ENCODE measurements around the gene C1orf116.

GRCh38 chr1:207021139-207021861 lies 11.3 kb downstream of the C1orf116 start:
- TF ChIP-seq SMC3 (conservative IDR thresholded peaks at IDR 0.05; ENCODE audit: poor library complexity) (no peak), CTCF (IDR thresholded peaks at IDR 0.05; ENCODE audit: poor library complexity, severe bottlenecking) (no peak), EZH2 (IDR thresholded peaks at IDR 0.05; ENCODE audit: borderline replicate concordance, insufficient read depth, low read length, poor library complexity, severe bottlenecking) (no peak), RAD21 (conservative IDR thresholded peaks at IDR 0.05) (no peak), POLR2AphosphoS5 (IDR thresholded peaks at IDR 0.05) (no peak), EP300 (conservative IDR thresholded peaks at IDR 0.05; ENCODE audit: poor library complexity, severe bottlenecking) (no peak), MXI1 (conservative IDR thresholded peaks at IDR 0.05; ENCODE audit: poor library complexity, severe bottlenecking) (no peak), TAF1 (IDR thresholded peaks at IDR 0.05; ENCODE audit: low read depth) (no peak), REST (IDR thresholded peaks at IDR 0.05; ENCODE audit: borderline replicate concordance) (no peak)

All from neural cell (in vitro differentiated cells).